GM19351 (cell line): ENCODE data around the gene OR10AD1.

Experiments
- ATAC-seq: cut with Tn5 transposase; IDR thresholded peaks from one replicate; pipeline ENCODE4 v1.9.1; 2021; ENCODE audit warnings: mild to moderate bottlenecking, moderate library complexity; ENCODE audit not compliant: unreplicated experiment

OR10AD1 gene

GRCh38 chr12:48192861-48193260 is 10.2 kb downstream of the OR10AD1 start:
- no peak for ATAC-seq

GRCh38 chr12:48191096-48191495 is 12.0 kb downstream of the OR10AD1 start:
- no peak for ATAC-seq

DNA sequence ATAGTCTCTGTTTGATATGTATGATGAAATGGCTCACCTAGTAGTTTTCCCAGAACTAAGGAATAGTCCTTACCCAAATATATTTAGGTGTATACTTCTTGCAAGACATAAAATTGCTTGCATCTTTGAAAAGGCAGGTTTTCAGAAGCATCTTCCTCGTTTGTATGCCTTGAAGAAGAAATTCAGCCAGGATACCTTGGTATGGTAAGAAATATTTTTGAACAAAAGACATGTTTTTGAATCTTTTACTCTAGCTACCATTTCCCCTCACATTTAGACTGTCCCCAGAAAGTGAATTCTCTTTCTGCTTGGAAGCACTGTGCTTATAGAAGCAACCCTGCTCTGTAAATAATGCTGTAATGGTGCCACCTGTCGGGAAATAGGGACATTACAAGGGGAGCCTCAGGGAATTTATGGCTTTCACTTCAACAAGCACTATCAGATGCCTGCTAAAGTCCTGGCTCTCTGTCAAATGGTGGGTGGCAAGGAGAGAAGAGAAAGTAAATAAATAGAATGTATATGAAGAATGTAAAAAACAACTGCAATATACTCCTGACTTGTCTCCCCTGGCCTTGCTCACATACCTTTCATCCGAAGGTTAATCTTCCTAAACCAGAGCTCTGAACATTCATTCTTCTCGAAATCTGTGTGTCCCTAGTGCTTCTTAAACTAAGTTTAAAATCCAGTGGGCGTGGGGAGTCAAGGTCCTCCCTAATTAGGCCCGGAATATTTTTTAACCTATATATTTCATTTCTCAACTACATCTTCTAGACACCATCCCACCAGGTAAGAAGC is 13.6 kb downstream of the OR10AD1 start:
- peak; percentile 70 for ATAC-seq

- ATAC-seq = no peak
These were observed 15.0 kb downstream of the OR10AD1 start for GRCh38 chr12:48187916-48188695.

DNA sequence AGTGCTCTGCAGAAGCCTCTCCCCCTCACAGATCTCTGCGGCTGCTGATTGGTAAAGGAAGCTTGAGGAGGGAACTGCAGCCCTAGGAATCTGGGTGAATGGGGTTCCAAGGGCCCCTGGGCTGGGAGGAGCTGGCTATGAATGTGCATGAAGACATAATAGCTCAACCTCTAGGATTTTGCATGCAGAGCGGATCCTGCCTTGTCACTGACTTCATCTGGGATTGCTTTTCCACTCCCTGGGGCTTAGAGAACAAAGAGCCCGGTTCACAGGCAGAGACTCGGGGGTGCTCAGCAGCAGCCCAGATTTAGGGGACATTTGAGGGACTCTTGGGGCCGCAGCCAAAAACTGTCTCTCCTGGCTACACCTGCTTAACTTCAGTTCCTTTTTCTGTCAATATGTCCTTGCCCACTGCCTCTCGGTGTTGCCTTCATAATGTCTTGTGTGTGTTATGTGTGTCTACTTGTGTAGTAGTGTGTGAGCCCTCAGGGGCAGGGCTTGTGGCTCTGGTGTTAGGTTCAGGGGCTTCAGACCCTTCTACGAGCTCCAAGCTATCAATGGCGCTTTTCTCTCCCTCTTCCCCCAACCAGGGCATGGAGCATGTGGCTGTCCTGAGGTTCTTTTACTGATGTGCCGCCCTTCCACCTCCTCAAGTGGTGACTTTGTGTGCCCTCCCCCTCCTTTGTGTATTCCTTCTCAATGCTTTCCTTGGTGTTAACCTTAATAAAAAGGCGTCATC is 17.7 kb downstream of the OR10AD1 start:
- no peak for ATAC-seq

DNA sequence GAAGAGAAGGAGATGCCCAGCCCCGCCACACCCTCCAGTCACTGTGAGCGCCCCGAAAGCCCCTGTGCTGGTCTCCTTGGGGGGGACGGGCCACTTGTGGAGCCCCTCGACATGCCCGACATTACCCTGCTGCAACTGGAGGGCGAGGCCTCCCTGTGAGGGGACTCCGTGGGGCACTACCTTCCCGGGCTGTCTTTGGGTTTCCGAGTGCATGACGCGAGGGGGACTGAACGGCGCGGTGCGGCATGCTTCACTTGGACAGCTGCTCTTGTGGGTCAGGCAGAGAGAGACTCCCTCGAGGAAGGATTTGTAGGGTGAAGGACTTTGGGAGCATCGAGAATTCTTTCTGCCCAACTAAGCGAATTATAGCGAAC is 18.6 kb downstream of the OR10AD1 start:
- no peak for ATAC-seq

DNA sequence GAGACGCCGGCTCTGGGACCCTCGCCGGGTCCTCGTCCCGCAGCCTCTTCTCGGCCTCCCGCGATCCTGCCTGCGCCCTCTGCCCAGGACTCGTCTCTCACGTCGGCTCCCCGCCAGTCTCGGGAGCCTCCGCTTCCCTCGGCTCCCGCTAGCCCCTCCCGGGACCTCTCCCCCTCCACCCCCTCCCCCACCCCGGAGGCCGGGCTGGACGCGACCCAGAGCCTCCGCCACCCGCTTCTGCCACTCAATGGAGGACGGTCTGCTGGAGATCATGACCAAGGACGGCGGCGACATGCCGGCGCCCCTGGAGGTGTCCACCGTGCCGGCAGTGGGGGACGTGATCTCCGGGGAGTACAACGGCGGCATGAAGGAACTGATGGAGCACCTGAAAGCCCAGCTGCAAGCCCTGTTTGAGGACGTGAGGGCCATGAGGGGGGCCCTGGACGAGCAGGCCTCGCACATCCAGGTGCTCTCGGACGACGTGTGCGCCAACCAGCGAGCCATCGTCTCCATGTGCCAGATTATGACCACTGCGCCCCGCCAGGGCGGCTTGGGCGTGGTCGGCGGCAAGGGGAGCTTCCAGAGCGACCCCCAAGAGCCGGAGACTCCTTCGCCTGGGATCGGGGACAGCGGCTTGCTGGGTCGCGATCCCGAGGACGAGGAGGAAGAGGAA is 19.1 kb downstream of the OR10AD1 start:
- no peak for ATAC-seq

GRCh38 chr12:48183091-48183875 is 19.8 kb downstream of the OR10AD1 start, which contains the start of gene CCDC184:
TSS of gene CCDC184 (plus strand) at chr12:48183644. CDS start at chr12:48184123, 479 bp downstream.
- peak; percentile 69 for ATAC-seq

DNA sequence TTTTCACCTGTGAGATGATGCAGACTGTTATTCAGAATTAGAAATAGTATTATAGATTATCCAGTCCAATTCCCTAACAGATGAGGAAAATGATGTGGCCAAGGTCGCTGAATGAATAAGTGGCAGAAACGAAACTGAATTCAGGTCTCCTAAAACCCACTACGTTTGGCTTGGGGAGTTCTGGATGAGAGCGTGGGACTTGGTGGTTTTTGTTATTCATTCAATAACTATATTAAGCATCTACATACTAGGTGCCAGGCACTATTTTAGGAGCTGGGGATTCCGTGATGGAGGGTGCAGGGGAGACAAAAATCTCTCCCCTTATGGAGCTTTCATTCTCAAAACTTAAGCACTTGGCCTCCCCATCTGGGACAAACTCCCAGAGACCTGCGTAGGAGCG is 20.5 kb downstream of the OR10AD1 start:
- ATAC-seq = no peak

DNA sequence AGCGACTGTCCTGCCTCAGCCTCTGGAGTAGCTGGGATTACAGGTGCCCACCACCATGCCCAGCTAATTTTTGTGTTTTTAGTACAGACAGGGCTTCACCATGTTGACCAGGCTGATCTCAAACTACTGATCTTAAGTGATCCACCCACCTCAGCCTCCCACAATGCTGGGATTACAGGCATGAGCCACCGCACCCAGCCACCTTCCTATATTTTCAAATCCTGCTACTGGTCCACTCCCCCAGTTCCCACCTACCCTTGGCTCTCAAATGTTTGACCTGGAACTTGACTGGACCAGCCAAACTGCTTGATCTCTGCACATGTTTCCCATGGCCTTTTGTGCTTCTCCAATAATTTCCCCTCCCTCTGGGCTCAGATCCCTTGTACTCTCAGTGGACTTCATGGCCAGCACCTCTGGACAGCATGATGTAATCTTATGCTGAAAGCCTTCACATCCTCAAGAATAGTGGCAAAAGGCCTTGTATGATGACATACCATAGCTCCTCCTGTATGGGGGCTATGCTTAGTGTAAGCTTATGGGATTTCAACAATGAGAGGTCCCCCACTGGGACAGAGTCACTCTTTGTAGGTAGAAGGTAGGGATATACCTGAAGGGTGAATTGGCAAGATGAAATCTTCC is 22.1 kb downstream of the OR10AD1 start:
- no peak for ATAC-seq

DNA sequence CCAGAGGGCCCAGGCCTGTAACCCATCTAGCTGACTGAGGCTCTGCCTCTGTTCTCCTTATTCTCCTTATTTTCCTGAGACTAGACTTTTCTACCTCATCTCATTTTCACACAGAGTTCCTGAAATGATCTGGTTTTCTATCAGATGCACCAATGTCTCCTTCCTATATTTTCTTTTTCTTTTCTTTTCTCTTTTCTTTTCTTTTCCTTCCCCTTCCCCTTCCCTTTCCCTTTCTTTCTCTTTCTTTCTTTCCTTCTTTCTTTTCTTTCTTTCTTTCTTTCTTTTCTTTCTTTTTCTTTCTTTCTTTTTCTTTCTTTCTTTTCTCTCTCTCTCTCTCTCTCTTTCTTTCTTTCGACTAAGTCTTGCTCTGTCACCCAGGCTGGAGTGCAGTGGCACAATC is 22.7 kb downstream of the OR10AD1 start:
- no peak for ATAC-seq

DNA sequence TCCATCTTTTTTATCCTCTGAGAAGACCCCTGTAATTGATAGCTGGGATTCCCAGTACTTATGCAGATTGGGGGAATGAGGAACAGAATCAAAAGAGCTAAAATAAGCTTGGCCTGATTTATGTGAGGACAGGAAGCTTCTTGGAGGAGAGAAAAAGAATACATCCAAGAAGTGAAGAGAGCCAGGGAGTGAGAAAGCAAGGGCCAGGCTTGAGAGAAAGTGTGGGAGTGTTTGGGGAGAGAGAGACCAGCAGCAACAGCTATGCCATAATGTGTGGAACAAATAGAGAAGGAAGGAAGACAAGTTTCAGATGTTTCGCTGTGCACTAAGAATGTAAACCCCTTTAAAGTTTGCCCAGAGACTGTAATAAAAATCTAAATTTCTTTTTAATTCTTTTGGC is 23.6 kb downstream of the OR10AD1 start:
- ATAC-seq = no peak

- no peak for ATAC-seq
These were observed 25.1 kb downstream of the OR10AD1 start for GRCh38 chr12:48177982-48178381.

GRCh38 chr12:48176417-48176751 is 26.7 kb downstream of the OR10AD1 start:
- ATAC-seq = no peak

DNA sequence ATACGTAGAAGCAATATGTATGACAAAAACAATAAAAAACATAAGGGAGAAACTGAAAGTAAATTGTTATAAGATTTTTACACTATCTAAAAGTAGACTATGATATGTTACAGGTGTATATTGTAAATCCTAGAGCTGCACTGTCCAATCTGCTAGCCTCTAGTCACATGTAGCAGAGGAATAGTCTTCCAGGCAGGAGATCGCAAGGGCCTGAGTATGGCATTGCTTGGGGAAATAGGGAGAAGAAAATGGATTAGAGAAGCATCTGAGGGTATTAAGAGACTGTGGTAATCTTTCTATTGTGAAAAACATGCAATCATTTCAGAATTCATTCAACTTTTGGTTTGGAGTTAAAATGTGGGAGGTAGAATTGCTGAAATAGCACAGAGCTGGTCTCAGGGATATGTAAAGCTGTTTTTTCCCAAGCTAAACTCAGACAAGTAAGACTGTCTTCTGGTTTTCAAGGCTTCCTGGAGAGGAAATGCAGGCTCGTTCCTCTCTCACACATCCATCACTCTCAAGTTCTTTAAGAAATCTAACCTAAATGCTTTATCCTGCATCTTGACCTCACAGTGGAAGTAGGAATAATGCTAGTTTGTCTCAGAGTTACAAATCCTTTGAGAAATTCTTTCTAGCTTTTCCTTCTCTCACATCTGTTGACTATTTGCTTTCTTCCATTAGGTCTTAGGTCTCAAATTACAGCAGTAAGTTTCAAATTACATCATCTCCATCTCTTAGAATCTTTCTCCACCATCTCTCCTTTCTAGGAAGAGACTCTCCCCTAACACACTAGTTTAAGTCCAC is 27.3 kb downstream of the OR10AD1 start:
- ATAC-seq = no peak

DNA sequence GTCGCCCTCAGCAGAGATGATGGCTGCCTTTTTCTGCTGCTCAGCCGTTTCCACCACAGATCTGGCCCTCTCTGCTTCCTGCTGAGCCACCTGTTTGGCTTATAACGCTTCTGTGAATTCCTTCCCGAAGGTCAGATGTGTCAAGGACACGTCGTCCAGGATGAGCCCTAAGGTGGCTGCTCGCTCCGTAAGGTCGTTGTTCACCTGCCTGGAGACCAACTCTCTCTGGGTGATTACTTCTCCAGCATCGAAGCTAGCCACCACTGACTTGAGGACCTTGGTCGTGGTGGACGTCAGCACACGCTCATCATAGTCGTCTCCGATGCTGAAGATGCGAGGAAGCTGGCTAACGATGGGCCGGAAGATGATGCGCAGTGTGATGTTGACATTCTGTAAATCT is 34.1 kb downstream of the OR10AD1 start:
- ATAC-seq = no peak

GRCh38 chr12:48165089-48165981 is 37.8 kb downstream of the OR10AD1 start:
- ATAC-seq = peak; percentile 50

- no peak for ATAC-seq
These were observed 38.6 kb downstream of the OR10AD1 start for GRCh38 chr12:48164451-48164850.
